HG03432 (cell line): ENCODE data around the gene TVP23A.
"Not testable (repeated sequence)": the region's sequence is repeated elsewhere in the genome, so short reads cannot be mapped to it uniquely, and the experiment has no call there.

Experiments used
- ATAC-seq: cut with Tn5 transposase; IDR thresholded peaks from one replicate; pipeline ENCODE4 v1.9.1; 2021; ENCODE audit warnings: mild to moderate bottlenecking, moderate library complexity; ENCODE audit not compliant: unreplicated experiment

The TVP23A gene

GRCh38 chr16:10752843-10753523 lies 65.6 kb downstream of the TVP23A start:
- peak; percentile 74 for ATAC-seq

- ATAC-seq, result no peak
Measured at GRCh38 chr16:10751291-10751697, 67.3 kb downstream of the TVP23A start.

GRCh38 chr16:10750793-10751192 lies 67.8 kb downstream of the TVP23A start:
- no peak for ATAC-seq

GRCh38 chr16:10745841-10746240 lies 72.8 kb downstream of the TVP23A start:
- ATAC-seq, result no peak

GRCh38 chr16:10744370-10745030 lies 74.1 kb downstream of the TVP23A start:
- no peak for ATAC-seq

GRCh38 chr16:10743610-10744369 lies 74.8 kb downstream of the TVP23A start, which contains the start of gene NUBP1:
Gene NUBP1, plus strand, starts transcription at chr16:10743842. Its CDS starts 22 bp downstream, at chr16:10743864.
- ATAC-seq, result peak; percentile 84

GRCh38 chr16:10743227-10743609 lies 75.4 kb downstream of the TVP23A start:
- no peak for ATAC-seq

GRCh38 chr16:10741844-10742243 lies 76.8 kb downstream of the TVP23A start:
- ATAC-seq, result no peak

- not testable (repeated sequence) for ATAC-seq
Measured at GRCh38 chr16:10741249-10741648, 77.3 kb downstream of the TVP23A start.

- no peak for ATAC-seq
Measured at GRCh38 chr16:10740845-10741208, 77.8 kb downstream of the TVP23A start.

GRCh38 chr16:10740000-10740844 lies 78.4 kb downstream of the TVP23A start:
- no peak for ATAC-seq

- peak; percentile 76 for ATAC-seq
Measured at GRCh38 chr16:10738231-10739077, 80.1 kb downstream of the TVP23A start.

GRCh38 chr16:10737068-10737625 lies 81.4 kb downstream of the TVP23A start:
- ATAC-seq, result peak; percentile 37

GRCh38 chr16:10731790-10732189 lies 86.8 kb downstream of the TVP23A start:
- no peak for ATAC-seq

GRCh38 chr16:10729104-10730048 lies 89.2 kb downstream of the TVP23A start:
- no peak for ATAC-seq

GRCh38 chr16:10728003-10728887 lies 90.3 kb downstream of the TVP23A start:
- no peak for ATAC-seq
